Stimulated activated naive CD8-positive, alpha-beta T cell treated with anti-CD3 and anti-CD28 coated beads, Interleukin-15, Interleukin-2, amounts not matched to agents 100 U/mL and 50 U/mL, for 24 hours (primary cell): ENCODE data around the gene NT5C2.
"Not testable (repeated sequence)": the region's sequence is repeated elsewhere in the genome, so short reads cannot be mapped to it uniquely, and the experiment has no call there.

ENCODE experiments used
- ATAC-seq: fragments of 150-1000 bp; cut with Tn5 transposase; one replicate; pipeline ENCODE4 v1.10.0; 2021
- DNase-seq: peaks from one replicate; pipeline ENCODE4 v3.0.0; 2021

The NT5C2 gene

GRCh38 chr10:103163766-103164403 is 29.2 kb downstream of the NT5C2 start:
- DNase-seq, ATAC-seq: not testable (repeated sequence)

- no peak for ATAC-seq
- no peak for DNase-seq
Measured at GRCh38 chr10:103157246-103157645, 35.8 kb downstream of the NT5C2 start.

- ATAC-seq (no peak), DNase-seq (no peak)
Measured at GRCh38 chr10:103155471-103156085, 37.5 kb downstream of the NT5C2 start.

GRCh38 chr10:103154521-103155299 is 38.4 kb downstream of the NT5C2 start:
- ATAC-seq = no peak
- DNase-seq = no peak

- ATAC-seq (no peak), DNase-seq (no peak)
Measured at GRCh38 chr10:103153302-103154197, 39.5 kb downstream of the NT5C2 start.

GRCh38 chr10:103149991-103150622 is 43.0 kb downstream of the NT5C2 start:
- ATAC-seq (no peak), DNase-seq (no peak)

- DNase-seq = no peak
- no peak for ATAC-seq
Measured at GRCh38 chr10:103147645-103148044, 45.4 kb downstream of the NT5C2 start.

- no peak for ATAC-seq
- peak; percentile 30 for DNase-seq
Measured at GRCh38 chr10:103145860-103146466, 47.1 kb downstream of the NT5C2 start.

GRCh38 chr10:103145046-103145445 is 48.0 kb downstream of the NT5C2 start:
- DNase-seq (no peak), ATAC-seq (no peak)

- no peak for DNase-seq
- no peak for ATAC-seq
Measured at GRCh38 chr10:103144041-103144440, 49.0 kb downstream of the NT5C2 start.

- DNase-seq, ATAC-seq: not testable (repeated sequence)
Measured at GRCh38 chr10:103143641-103144040, 49.4 kb downstream of the NT5C2 start.

GRCh38 chr10:103141950-103142349 is 51.1 kb downstream of the NT5C2 start:
- ATAC-seq = no peak
- no peak for DNase-seq

GRCh38 chr10:103140469-103140868 is 52.6 kb downstream of the NT5C2 start:
- DNase-seq = no peak
- no peak for ATAC-seq

GRCh38 chr10:103139803-103140202 is 53.3 kb downstream of the NT5C2 start:
- DNase-seq = no peak
- ATAC-seq = no peak

GRCh38 chr10:103135168-103135567 is 57.9 kb downstream of the NT5C2 start:
- DNase-seq (peak; percentile 22), ATAC-seq (peak; percentile 49)

- ATAC-seq (no peak), DNase-seq (no peak)
Measured at GRCh38 chr10:103130910-103131309, 62.2 kb downstream of the NT5C2 start.

GRCh38 chr10:103130180-103130579 is 62.9 kb downstream of the NT5C2 start:
- ATAC-seq, DNase-seq: not testable (repeated sequence)

- DNase-seq (no peak), ATAC-seq (no peak)
Measured at GRCh38 chr10:103127241-103127640, 65.8 kb downstream of the NT5C2 start.

GRCh38 chr10:103125323-103126267 is 67.5 kb downstream of the NT5C2 start:
- DNase-seq = no peak
- peak; percentile 49 for ATAC-seq
